ENCODE results near the gene MRPS5. TPM values are rescaled to one million over a fixed set of nuclear protein-coding genes. Genes with fewer than 3 reads are reported as not detected.

The MRPS5 gene
- 74.1 to 79.1 TPM (median 77.7 TPM) in 5 replicates for total RNA-seq (2022; extraction: Qiagen RNA extraction; ENCODE audit: low read depth)

DNA sequence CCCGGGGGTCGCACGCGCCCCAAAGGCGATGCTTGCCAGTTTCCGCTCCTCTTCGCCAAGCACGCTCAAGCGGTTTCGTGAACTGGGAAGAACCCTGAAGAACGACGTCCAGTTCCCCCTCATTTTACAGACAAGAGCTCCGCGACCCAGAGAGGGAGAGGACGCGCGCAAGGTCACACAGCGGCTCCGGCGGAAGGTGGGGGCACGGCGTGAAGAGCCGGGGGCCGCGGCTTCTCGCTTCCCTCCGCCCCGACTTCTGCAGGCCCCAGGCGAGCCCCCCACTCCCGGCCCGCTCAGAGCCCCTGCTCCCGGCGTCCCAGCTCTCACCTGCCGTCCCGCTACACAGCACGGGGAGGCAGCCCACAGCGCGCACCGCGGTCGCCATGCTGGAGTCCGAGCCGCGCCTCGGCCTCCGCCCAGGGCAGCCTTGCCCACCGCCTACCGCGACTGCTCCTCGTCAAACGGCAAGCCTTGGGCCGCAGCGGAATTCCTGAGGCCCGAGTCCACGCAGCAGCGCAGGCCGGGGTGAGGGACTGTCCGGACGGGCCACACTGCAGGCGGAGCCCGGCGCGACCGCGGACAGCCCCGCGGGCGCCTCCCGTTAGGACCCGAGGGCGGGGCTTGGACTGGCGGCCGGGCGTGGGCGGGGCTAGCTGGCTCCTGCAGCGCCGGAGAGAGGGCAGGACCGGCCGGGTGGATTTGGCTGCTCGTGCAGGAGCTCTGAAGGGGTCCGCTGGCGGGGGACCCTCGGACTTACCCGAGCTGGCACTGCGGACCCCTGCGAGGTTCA, at the start of gene MRPS5:
Gene MRPS5, minus strand, starts transcription at position 402 of the 790 bp plus-strand sequence. Its CDS starts 17 bp downstream, at position 385.

GRCh38 chr2:95165371-95166064, 43.9 kb upstream of the MRPS5 start, which contains the start of gene ZNF2:
TSS of gene ZNF2 (plus strand) at chr2:95165809. CDS start at chr2:95176227, 10,418 bp downstream.

GRCh38 chr2:95159690-95160449, 38.3 kb upstream of the MRPS5 start, which contains the start of gene ZNF514:
TSS of gene ZNF514 (minus strand) at chr2:95159848. CDS start at chr2:95153253, 6,595 bp downstream.

Other genes with a start within 250 kb of the MRPS5 start
- 0.10 to 0.14 TPM in 2 of 5 replicates, not detected in the others for gene MAL, start 96.1 kb downstream of the MRPS5 start, total RNA-seq (2022; extraction: Qiagen RNA extraction; ENCODE audit: low read depth)
- gene ZNF514, start 38.0 kb upstream of the MRPS5 start, total RNA-seq (2022; extraction: Qiagen RNA extraction; ENCODE audit: low read depth), result 5.6 to 7.6 TPM (median 6.9 TPM) in 5 replicates
- 3.1 to 5.0 TPM (median 3.4 TPM) in 5 replicates for gene ZNF2, start 44.0 kb upstream of the MRPS5 start, total RNA-seq (2022; extraction: Qiagen RNA extraction; ENCODE audit: low read depth)
- 0.39 to 0.59 TPM (median 0.49 TPM) in 4 of 5 replicates, not detected in the other for gene ZNF892, start 85.7 kb upstream of the MRPS5 start, total RNA-seq (2022; extraction: Qiagen RNA extraction; ENCODE audit: low read depth)
- gene PROM2, start 152.6 kb upstream of the MRPS5 start, total RNA-seq (2022; extraction: Qiagen RNA extraction; ENCODE audit: low read depth), result 0.15 TPM in 1 of 5 replicates, not detected in the others
- 1.0 to 1.9 TPM (median 1.7 TPM) in 5 replicates for gene KCNIP3, start 175.5 kb upstream of the MRPS5 start, total RNA-seq (2022; extraction: Qiagen RNA extraction; ENCODE audit: low read depth)